Measurements from ENCODE around the gene KIF26B.

DNA sequence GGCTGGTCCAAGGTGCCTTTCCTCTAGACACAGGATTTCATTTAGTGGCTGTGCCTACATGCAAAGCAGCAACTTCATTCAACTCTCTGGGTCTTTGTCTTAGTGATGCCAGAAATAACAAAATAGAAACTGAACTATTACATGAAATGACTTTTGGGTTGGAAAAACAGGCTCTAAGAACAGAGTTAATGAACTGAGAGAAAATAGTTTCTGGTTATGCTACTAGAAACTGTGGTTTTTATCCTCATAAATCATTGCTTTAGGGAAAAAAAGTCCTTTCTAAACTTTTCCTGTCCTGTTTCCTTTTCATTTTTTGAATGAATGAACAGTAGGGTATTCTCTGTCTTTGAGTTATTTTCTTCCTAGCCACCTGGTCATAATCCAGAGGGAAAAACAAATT is 424.0 kb downstream of the KIF26B start:
- TF ChIP-seq, protein P1, sequence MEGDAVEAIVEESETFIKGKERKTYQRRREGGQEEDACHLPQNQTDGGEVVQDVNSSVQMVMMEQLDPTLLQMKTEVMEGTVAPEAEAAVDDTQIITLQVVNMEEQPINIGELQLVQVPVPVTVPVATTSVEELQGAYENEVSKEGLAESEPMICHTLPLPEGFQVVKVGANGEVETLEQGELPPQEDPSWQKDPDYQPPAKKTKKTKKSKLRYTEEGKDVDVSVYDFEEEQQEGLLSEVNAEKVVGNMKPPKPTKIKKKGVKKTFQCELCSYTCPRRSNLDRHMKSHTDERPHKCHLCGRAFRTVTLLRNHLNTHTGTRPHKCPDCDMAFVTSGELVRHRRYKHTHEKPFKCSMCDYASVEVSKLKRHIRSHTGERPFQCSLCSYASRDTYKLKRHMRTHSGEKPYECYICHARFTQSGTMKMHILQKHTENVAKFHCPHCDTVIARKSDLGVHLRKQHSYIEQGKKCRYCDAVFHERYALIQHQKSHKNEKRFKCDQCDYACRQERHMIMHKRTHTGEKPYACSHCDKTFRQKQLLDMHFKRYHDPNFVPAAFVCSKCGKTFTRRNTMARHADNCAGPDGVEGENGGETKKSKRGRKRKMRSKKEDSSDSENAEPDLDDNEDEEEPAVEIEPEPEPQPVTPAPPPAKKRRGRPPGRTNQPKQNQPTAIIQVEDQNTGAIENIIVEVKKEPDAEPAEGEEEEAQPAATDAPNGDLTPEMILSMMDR (conservative IDR thresholded peaks at IDR 0.05; ENCODE audit: low read depth in 2 of 2), result no peak
- TF ChIP-seq ZNF114 (CRISPR knock-in tag; IDR thresholded peaks at IDR 0.05), result no peak
